ENCODE data around the gene ADK. TPM values are rescaled to one million over a fixed set of nuclear protein-coding genes. Genes with fewer than 3 reads are reported as not detected.
"Not testable (repeated sequence)": the region's sequence is repeated elsewhere in the genome, so short reads cannot be mapped to it uniquely, and the experiment has no call there.

Gene ADK
- total RNA-seq, 1 donor from 2014 or later, result 34.9 TPM

DNA sequence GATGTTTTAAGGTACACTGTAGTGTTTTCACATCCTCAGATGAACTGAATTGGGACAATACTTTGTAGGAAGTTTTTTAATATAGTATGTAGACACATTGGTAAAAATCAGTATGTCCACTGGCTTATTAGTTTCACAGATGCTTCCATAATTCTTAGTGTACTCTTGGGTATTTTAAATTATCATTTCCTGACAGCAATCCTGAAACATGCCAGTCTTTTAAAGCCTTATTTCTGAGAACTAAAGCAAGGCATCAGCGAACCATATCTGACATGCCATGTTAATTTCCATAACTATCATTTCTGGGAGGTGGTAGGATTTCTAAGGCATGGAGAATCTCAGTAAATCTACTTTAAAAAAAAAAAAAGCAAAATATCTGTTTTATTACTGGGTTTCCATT, 266.4 kb downstream of the ADK start:
- DNase-seq (ENCODE audit: low spot score), result no peak

DNA sequence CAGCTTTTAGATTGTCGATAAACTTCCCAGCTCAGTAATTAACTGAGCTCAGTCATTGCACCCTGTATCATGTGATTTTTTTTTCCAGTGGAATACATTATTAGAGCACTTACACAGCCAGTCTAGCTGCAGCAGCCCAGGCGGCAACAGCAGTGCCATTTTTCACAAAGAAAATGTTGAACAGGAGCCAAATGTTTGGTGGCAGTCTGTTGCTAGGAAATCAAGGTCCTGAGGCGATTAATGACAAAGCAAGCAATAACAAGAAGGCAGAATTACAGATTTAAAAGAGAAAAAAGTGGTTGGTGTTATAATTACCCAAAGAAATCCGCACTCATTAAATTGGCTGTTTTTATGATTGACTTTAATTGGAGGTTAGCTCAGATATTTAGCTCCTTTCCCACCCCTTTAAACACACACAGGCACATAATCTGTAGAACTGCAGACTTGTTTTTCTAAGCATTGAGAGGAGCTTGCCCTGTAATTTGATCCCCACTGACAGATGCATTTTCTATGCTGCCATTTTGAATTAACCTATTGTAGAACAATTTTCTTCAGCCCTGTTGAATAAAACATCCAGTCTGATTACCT, 267.4 kb downstream of the ADK start:
- DNase-seq (ENCODE audit: low spot score), result no peak

DNA sequence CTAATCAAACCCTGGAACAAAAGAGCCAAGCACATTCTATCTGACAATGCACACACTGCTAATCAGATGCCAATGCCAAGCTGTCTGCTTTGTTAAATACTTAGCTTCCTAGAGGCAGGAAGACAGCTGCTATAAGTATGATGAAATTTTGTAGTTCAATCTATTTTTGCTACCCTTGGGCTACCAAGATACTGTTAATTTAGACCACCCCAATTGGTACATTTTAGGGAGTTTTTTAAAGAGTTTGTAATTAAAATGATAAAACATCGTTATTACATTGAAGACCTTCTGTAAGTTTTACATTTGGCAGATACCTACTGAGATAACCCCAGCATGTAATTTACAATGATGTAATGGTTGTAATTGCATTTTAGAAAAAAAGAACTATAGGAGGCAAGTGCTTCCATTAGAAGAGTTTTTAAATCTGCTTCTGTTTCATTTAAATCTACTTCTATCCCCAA, 268.5 kb downstream of the ADK start:
- no peak for DNase-seq (ENCODE audit: low spot score)

DNA sequence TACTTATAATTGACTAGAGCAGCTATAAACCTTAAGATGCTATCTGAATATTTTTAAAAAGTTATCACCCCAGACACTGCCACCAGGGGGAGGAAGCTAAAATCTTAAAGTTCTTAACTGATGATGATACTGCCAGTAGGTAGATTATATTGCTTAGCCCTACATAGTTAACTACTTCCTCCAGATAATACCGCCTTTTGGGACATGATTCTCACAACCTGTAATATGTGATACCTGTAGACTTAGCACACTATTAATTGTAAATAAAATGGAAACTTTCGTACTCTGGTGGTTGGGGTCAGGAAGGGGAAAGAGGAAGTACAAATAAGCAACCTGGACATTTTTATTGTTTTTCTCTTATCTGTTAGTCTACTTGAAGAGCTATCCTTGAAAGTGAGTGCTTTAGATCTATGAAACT, 268.9 kb downstream of the ADK start:
- DNase-seq (ENCODE audit: low spot score), result no peak

DNA sequence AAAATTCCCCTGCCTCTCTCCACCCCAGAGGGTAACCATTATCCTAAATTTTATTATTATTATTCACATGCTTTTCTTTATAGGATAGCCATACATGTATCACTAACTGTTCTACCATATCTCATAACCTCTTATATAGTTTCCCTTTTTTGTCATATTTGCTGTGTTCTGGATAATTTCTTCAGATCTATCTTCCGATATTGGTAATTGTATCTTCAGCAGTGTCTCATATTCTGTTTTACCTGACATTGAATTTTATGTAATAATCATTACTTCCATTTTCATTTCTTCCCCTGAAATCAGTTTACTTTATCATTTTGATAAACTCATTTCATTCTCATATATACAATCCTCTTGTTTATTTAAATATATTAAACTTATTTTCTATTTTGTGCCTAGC, 273.5 kb downstream of the ADK start:
- no peak for DNase-seq (ENCODE audit: low spot score)

DNA sequence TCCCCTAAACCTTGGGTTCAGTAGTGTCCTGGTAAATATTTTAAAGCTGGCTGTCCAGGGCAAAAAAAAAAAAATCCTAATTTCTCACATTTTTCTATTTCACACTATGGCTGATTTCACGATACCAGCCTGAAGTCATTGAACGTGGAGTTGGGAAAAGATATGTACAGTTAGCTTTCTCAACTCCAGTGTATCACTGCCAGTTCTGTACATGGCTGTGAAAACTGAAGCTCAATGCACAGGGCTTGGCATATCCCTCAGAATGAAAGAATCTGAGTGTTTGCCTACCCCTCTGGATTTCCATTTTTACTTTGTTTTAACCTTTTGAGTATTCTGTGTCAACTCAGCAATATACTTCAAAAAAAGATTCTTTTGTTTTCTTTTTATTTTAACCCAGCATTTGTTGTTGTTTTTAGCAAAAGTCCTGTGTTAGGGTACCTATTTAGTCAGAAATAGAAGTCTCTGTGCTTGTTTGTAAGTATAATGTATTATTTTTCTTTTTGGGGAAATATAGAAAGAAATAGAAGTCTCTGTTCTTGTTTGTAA, 274.5 kb downstream of the ADK start:
- DNase-seq (ENCODE audit: low spot score), result no peak

DNA sequence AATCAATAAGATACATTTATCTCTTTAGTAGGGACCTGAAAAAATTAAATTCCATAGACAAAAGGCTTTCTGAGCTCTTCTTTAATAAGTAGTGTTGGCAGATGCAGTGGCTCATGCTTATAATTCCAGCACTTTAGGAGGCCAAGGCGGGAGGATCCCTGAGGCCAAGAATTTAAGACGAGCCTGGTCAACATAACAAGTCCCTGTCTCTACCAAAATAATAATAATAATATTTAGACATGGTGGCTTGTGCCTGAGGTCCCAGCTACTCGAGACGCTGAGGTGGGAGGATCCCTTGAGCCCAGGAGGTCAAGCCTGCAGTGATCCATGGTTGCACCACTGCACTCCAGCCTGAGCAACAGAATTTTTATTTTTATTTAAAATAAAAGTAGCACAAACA, 280.8 kb downstream of the ADK start:
- no peak for DNase-seq (ENCODE audit: low spot score)

DNA sequence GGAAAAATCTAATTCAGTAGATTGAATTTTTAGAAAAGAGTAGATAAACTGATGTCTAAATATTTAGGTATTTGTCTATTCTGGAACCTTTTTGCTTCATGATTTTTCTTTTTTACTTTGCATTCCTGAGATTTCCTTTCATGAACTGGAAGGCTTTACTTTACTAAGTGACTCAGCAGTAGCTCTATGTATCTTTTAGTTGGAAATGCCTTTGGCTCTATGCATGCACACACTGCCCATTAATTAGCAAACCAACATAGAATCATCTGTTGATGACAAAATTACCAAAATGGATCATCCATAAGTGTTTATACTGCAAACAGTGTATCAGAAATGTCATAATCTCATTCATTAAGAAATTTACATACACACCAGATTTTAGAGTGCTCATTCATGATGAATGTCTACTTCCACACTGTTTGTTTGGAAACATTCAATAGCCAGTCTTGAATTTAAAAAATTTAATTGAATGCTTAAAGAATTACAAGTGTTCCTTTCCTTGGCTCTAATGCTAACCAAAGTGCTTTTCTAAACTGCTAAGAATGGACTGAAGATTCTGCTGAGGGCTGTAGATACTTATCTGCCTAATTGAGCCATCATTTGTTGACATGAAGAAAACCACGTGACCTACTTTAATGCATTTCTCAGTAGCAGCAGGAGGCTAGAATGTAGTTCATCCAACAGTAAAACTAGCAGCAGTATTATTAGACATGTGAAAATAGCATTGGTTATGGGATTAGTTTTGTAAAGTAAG, 282.0 kb downstream of the ADK start:
- DNase-seq (ENCODE audit: low spot score), result no peak

DNA sequence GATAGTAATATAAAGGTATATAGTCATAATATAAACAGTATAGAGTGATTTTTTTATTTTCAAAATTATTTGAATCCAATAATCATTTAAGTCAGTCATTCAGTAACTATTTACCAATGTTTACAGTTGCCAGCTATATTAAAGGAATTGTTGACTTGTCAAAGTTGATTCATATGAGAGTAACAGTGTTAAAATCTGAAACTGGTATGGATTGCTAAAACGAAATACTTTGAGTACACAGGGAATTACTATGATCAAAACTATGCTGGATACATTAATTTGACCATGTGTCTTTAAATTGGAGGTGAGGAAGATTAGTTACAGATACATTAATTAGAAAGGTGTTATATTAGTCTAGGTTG, 282.6 kb downstream of the ADK start:
- DNase-seq (ENCODE audit: low spot score), result no peak

DNA sequence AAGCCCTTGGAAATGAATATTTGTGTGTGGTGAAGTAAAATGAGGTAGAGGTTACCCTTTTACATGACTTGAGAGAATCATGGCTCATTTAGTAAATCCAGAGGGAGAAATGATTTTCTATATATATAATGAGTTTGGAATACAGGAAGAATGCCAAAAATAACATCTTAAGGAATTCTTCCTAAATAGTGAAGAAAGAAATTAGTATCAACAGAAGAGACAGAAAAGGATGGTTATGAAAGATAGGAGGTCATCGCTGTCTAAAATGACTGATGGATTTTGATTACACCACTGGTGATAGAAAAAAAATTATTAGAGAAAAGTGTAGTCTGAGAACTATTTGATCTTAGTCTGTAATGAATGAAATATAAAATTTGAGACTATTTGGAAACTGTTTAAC, 283.0 kb downstream of the ADK start:
- DNase-seq (ENCODE audit: low spot score), result no peak

DNA sequence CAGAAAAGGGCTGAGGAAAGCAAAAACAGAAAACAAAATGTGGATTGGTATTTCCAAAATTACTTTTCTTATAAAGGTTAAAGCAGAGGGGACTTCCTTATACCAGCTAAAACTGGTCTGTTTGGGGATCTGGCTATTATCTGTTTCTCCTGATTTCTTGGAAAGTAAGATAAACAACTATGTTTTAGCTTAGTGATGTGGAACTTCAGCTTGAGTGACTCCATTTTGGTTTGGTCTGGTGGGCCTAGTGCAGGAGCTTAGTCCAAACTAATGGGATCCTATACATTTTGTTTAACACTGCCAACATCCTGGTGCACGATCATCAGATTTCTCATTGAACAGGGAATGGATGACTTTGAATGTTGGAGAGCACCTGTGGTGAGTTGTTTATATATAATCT, 283.5 kb downstream of the ADK start:
- no peak for DNase-seq (ENCODE audit: low spot score)

DNA sequence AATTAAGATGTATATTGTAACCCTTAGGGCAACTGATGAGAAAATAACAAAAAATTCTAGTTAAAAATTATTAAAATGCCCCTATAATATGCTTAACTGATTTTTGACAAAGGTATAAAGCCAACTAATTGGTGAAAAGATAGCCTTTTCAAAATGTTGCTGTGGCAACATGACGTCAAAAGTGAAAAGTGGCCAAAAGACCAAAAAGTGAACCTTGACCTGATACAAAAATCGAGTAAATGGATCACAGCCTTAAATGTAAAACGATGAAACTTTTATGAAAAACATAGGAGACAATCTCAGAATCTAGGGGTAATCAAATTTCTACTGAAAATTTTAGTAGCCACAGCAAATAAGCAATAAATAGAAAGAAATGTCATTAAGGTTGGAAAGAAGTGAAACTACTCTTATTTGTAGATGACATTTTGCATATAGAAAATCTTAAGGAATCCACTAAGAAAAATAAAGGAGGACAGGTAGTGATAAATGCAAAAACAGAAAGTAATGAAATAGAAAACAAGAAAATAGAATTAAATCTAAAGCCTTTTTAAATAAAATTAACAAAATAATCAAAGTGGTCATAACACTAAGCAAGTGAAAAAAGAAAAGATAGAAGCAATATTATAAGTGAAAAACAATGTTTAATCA, 285.6 kb downstream of the ADK start:
- no peak for DNase-seq (ENCODE audit: low spot score)

DNA sequence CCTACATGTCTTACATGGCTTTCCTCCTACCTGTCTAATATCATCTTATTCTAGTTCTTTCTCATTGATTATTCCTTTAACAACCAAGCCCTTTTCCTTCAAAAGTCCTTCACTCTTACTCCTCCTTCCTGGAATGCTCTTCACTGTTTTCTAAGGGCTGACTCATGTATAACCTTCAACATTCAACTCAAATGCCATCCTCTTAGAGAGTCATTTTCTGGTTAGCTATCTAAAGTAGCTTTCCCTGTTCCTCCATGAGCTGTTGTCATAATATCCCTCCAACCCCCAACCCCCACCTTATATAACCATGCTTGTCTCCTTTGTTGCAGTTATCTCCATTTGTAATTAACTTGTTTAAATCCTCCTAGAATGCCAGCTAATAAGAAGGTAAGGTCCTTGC, 286.8 kb downstream of the ADK start:
- DNase-seq (ENCODE audit: low spot score), result no peak

DNA sequence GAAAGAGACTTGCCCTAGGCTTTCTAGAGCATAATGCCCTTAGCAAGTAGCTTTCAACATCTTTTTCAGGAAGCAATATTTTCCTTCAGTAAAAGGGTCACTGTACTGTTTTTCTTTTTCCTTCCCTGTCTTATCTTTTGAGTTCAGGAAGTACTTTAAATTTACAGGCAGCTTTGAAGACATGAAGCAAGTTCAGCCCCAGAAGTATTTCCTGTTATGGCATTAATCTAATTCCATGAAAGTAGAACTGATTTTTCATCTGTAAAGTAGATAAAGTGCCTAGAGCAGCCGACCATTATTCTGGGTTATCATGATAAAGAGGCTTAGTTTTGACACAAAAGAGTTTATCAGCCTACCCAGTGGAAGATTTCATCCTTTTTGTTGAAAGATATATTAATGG, 288.2 kb downstream of the ADK start:
- no peak for DNase-seq (ENCODE audit: low spot score)

DNA sequence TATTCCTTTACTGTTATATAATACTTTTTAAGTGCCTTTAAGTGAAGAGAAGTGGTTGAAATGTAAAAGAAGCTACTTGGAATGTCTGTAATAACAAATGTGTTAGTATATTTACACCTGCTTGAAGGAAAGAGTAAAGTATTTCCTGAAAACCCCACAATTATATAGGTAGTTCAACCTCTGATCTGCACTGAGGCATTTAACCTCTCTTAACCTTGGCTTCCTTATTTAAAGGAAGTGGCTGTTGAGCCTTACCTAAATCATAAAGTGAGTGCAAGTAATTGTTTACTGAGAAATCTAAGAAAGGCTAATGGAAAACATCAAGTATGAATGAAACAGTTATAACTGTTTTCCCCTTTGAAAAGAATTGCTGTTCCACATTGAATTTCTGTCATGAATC, 294.5 kb downstream of the ADK start:
- no peak for DNase-seq (ENCODE audit: low spot score)

DNA sequence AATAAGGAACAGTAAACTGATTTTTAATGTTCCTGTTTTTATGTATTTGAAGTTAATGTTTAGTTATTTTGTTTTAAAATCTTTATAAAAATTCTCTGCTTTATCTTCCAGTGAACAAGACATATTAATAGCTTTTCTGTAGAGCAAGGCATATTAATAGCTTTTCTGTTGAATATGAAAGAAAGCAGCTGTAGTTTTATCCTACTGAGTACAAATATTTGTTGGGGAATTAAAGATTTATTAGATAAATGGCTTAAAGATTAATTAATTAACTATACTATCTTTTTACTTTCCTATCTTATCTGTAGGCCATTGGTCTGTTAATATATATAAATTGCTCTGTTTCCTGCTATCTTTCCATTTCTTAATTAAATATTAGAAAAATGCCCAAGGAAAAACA, 299.6 kb downstream of the ADK start:
- no peak for DNase-seq (ENCODE audit: low spot score)

DNA sequence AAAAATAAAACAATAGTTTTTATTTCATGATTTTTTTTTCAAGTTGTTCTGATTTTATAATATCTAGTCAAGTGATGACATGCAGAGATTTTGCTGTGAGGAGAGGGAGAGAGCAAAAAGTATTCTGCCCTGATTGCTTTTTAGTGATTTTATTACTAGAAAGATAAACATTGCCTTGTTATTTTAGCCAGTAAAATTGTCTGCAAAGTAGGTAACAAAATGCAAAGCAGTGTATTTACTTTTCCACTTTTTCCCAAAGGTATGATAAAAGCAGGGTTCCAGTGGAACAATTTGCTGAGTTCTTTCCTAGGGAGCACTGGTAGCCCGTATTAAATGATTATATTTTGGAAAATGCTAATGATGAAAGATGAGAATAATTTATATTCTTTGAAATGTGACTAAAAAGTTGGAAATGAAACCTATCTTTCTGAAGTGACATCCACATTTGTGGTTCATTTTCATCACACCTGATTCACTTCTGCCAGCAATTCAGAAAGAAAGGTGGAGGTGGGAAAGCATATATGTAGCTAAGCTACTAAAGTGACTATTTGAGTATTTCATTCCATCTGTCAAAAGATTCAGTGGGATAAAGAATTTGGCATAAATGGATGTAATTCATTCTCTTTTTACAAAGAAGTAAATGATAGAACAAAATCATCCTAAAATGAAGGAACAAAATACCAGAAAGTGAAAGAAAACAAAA, 300.3 kb downstream of the ADK start:
- no peak for DNase-seq (ENCODE audit: low spot score)

DNA sequence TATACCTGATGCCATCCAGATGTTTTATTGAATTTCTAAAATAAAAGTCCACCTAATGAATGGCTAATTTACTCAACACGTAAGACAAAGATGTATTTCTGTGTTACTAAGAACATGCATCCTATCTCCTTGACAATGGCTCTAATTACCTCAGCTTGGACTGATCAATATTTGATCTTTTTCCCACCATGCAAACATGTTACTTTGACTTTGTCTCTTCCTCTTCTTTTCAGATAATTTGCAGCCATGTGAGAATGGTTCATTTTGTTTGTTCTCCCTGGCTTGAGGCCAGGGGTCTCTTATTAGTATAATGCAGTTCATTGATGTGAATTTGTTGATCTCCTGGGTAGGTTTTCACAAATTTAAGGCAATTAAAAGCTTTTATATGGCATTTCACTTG, 302.1 kb downstream of the ADK start:
- DNase-seq (ENCODE audit: low spot score), result no peak

DNA sequence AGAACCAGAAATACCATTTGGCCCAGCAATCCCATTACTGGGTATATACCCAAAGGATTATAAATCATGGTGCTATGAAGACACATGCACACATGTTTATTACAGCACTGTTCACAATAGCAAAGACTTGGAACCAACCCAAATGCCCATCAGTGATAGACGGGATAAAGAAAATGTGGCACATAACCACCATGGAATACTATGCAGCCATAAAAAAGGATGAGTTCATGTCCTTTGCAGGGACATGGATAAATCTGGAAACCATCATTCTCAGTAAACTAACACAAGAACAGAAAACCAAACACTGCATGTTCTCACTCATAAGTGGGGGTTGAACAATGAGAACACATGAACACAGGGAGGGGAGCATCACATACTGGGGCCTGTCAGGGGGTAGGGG, 306.5 kb downstream of the ADK start:
- DNase-seq (ENCODE audit: low spot score), result not testable (repeated sequence)

DNA sequence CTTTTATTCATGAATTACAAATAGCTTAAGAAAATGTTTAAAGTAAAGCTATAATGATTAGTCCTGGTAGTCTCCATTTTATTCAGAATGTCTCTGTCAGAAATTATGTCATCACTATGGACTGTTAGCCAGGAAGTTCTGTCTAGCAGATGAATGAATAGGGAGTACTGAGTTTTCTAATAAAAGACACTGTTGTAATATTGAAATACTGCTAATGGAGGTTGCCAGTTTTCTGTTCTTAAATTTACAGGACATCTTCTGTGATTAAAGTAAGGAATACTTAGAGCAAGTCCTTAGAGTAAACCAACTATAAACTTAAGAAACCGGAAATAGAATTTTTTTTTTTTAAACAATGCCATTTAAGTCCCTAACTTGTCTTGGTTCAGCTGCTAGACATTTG, 309.8 kb downstream of the ADK start:
- no peak for DNase-seq (ENCODE audit: low spot score)

DNA sequence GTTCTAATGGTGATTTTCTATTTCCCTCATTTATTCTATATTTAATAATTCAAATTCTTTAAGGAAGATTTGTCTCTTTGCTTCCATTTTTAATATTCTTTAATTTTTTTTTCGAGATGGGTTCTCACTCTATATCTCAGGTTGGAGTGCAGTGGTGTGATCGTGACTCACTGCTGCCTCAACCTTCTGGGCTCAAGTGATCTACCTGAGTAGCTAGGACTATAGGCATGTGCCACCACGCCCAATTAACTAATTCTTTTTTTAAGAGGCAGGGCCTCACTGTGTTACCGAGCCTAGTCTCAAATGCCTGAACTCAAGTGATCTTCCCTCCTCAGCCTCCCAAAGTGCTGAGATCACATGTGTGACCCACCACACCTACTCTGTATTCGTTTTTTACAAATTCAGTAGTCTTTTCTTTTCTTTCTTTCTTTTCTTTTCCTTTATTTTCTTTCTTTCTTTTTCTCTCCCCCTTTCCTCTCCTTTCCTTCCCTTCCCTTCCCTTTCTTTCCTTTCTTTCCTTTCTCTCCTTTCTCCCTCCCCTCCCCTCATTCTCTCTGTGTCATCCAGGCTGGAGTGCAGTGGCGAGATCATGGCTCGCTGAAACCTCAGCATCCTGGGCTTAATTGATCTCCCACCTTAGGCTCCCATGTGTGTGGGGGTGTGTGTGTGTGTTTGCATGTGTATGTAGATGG, 323.1 kb downstream of the ADK start:
- DNase-seq (ENCODE audit: low spot score), result no peak

All from mesenteric fat pad (tissue), 1 donor.